Measurements from ENCODE around the gene DIP2C.

DNA sequence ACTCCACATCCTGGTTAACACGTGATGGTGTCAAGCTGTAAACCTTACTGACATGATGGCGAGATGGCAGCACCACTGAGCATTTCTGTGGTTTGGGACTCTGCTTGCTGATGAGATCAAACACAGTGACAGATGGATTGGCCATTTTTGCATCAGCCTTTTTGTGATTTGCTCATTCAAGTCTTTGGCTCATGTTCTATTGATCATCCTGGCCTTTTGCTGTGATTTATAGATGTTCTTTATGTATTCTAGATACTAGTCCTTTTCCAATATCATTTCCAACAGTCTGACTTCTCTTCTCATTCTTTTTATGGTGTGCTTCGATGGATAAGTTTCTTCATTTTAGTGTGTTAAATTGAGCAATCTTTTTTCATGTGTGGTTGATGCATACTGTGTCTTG is 24.7 kb upstream of the DIP2C start:
- TF ChIP-seq, protein P1, sequence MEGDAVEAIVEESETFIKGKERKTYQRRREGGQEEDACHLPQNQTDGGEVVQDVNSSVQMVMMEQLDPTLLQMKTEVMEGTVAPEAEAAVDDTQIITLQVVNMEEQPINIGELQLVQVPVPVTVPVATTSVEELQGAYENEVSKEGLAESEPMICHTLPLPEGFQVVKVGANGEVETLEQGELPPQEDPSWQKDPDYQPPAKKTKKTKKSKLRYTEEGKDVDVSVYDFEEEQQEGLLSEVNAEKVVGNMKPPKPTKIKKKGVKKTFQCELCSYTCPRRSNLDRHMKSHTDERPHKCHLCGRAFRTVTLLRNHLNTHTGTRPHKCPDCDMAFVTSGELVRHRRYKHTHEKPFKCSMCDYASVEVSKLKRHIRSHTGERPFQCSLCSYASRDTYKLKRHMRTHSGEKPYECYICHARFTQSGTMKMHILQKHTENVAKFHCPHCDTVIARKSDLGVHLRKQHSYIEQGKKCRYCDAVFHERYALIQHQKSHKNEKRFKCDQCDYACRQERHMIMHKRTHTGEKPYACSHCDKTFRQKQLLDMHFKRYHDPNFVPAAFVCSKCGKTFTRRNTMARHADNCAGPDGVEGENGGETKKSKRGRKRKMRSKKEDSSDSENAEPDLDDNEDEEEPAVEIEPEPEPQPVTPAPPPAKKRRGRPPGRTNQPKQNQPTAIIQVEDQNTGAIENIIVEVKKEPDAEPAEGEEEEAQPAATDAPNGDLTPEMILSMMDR (IDR thresholded peaks at IDR 0.05) = no peak
- TF ChIP-seq POLR2AphosphoS5 (IDR thresholded peaks at IDR 0.05) (no peak), POLR2A (IDR thresholded peaks at IDR 0.05) (no peak)

Data from stomach (tissue), 4 donors.